ENCODE data around the gene HTR7. TPM values are rescaled to one million over a fixed set of nuclear protein-coding genes. Genes with fewer than 3 reads are reported as not detected.

The HTR7 gene
- total and polyA plus RNA-seq, 9 of the 15 experiments (the other 6 are each of a cell fraction or from before 2014, with no cell fraction given) = 0.07 to 0.33 (median 0.18) TPM

DNA sequence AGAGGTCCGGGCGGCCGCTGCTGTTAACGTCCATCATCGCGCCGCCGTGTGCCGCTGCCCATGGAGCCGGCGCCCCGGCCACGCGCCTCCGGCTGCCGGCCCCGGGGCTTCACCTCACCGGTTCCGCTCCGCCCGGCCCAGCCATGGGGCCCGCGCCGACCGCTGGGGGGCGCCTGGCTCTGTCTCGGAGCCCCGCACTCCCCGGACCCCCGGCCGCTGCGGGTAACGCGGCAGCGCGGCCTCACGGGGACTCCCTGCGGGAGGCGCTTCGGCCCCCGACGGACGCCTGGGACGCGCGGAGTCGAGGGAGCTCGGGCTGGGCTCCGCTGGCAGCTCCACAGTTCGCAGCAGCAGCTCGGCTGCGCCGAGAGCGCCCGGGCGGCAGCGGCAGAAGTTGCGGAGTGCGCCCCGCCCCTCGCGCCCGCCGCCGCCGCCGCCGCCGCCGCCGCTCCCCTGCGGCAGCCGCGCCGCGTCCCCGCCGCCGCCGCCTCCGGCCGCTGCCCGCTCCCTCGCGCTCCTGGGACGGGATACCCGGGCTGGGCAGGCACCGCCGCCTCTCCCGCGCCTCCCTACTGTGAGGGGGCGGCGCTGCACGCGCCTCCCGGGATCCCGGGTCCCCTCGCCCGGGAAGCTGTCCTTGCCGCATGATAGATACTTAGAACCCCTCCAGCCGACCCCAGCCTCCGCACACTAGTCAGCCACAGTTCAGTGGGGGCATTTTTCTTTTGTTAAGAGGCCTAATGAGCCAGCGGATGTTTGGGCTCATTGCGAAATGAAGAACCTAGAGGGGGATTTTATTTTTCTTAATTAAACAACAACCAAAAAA is at the start of gene HTR7 (continued):
- TF ChIP-seq, protein P1, sequence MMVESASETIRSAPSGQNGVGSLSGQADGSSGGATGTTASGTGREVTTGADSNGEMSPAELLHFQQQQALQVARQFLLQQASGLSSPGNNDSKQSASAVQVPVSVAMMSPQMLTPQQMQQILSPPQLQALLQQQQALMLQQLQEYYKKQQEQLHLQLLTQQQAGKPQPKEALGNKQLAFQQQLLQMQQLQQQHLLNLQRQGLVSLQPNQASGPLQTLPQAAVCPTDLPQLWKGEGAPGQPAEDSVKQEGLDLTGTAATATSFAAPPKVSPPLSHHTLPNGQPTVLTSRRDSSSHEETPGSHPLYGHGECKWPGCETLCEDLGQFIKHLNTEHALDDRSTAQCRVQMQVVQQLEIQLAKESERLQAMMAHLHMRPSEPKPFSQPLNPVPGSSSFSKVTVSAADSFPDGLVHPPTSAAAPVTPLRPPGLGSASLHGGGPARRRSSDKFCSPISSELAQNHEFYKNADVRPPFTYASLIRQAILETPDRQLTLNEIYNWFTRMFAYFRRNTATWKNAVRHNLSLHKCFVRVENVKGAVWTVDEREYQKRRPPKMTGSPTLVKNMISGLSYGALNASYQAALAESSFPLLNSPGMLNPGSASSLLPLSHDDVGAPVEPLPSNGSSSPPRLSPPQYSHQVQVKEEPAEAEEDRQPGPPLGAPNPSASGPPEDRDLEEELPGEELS (CRISPR knock-in tag; IDR thresholded peaks at IDR 0.05; ENCODE audit: borderline replicate concordance) = no peak
- TF ChIP-seq, protein P2, sequence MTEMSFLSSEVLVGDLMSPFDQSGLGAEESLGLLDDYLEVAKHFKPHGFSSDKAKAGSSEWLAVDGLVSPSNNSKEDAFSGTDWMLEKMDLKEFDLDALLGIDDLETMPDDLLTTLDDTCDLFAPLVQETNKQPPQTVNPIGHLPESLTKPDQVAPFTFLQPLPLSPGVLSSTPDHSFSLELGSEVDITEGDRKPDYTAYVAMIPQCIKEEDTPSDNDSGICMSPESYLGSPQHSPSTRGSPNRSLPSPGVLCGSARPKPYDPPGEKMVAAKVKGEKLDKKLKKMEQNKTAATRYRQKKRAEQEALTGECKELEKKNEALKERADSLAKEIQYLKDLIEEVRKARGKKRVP (CRISPR knock-in tag; IDR thresholded peaks at IDR 0.05) = no peak
- TF ChIP-seq ZNF124 (CRISPR knock-in tag; IDR thresholded peaks at IDR 0.05) (no peak), EP400 (IDR thresholded peaks at IDR 0.05) (no peak), E2F6 (IDR thresholded peaks at IDR 0.05; ENCODE audit: borderline replicate concordance in 1 of 2, extremely low read depth in 1 of 2, insufficient read depth in 1 of 2, insufficient read length in 1 of 2, low read depth in 1 of 2, low read length in 1 of 2, poor library complexity in 1 of 2, severe bottlenecking in 1 of 2) (peak in 1 of 2 experiments; percentile 56), SMAD1 (IDR thresholded peaks at IDR 0.05; ENCODE audit: low read depth, low read length, partially characterized antibody) (no peak), TSHZ1 (CRISPR knock-in tag; IDR thresholded peaks at IDR 0.05) (no peak), NR4A1 (CRISPR knock-in tag; IDR thresholded peaks at IDR 0.05) (no peak), NR4A1 (tag; IDR thresholded peaks at IDR 0.05) (no peak), CBFA2T2 (conservative IDR thresholded peaks at IDR 0.05) (no peak), MTA3 (IDR thresholded peaks at IDR 0.05; ENCODE audit: borderline replicate concordance) (0 out of 2 replicates have a peak, but pooled peaks have one; percentile 25)
- TF ChIP-seq, protein P3, sequence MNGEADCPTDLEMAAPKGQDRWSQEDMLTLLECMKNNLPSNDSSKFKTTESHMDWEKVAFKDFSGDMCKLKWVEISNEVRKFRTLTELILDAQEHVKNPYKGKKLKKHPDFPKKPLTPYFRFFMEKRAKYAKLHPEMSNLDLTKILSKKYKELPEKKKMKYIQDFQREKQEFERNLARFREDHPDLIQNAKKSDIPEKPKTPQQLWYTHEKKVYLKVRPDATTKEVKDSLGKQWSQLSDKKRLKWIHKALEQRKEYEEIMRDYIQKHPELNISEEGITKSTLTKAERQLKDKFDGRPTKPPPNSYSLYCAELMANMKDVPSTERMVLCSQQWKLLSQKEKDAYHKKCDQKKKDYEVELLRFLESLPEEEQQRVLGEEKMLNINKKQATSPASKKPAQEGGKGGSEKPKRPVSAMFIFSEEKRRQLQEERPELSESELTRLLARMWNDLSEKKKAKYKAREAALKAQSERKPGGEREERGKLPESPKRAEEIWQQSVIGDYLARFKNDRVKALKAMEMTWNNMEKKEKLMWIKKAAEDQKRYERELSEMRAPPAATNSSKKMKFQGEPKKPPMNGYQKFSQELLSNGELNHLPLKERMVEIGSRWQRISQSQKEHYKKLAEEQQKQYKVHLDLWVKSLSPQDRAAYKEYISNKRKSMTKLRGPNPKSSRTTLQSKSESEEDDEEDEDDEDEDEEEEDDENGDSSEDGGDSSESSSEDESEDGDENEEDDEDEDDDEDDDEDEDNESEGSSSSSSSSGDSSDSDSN (IDR thresholded peaks at IDR 0.05; ENCODE audit: borderline replicate concordance in 1 of 2, low read depth in 2 of 2, low read length in 2 of 2) = 0 out of 4 replicates have a peak, but pooled peaks of 1 of the 2 experiments have one; percentile 38
- TF ChIP-seq, protein P4, sequence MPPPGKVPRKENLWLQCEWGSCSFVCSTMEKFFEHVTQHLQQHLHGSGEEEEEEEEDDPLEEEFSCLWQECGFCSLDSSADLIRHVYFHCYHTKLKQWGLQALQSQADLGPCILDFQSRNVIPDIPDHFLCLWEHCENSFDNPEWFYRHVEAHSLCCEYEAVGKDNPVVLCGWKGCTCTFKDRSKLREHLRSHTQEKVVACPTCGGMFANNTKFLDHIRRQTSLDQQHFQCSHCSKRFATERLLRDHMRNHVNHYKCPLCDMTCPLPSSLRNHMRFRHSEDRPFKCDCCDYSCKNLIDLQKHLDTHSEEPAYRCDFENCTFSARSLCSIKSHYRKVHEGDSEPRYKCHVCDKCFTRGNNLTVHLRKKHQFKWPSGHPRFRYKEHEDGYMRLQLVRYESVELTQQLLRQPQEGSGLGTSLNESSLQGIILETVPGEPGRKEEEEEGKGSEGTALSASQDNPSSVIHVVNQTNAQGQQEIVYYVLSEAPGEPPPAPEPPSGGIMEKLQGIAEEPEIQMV (tag; conservative IDR thresholded peaks at IDR 0.05; ENCODE audit: low read depth) = no peak

All from K562 (cell line).